Keratinocyte (primary cell): Measurements from ENCODE around the gene WDR44.

ENCODE experiments used
- EZH2 ChIP-seq: IDR thresholded peaks from one replicate; pipeline ENCODE4 v1.6.1; 2012; ENCODE audit warnings: inconsistent platforms, mild to moderate bottlenecking, low read length, moderate library complexity
- TF ChIP-seq, protein P1 (sequence below), 3 experiments: IDR thresholded peaks in 1 of 3; conservative IDR thresholded peaks in 1 of 3; optimal IDR thresholded peaks in 1 of 3; 2 replicates in 2 of 3; 3 replicates in 1 of 3; pipeline versions ENCODE3 to v1.5.1; 2011; ENCODE audit warnings: low read length in 3 of 3, mild to moderate bottlenecking in 3 of 3, moderate library complexity in 2 of 3, control low read depth in 1 of 3, inconsistent platforms in 1 of 3; ENCODE audit not compliant: insufficient read depth in 2 of 3; ENCODE audit errors: extremely low read depth in 1 of 3

DNA sequence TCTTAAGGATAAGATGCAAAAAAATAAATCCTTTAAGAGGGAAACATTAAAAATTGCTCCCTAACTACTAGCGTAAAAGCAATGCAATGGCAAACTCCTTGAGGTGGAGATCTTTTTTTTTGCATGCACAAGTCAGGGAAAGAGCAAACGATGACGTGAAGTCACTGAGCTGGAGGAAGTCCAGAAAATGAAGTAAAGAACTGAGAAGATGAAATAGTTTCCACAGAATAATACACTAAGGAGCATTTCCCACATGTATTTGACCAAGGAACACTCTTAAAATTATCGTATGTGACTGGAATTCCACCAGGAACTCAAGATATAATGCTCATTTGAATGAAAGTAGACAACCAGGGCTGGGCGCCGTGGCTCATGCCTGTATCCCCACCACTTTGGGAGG, 128.7 kb downstream of the WDR44 start:
- TF ChIP-seq, protein P1, sequence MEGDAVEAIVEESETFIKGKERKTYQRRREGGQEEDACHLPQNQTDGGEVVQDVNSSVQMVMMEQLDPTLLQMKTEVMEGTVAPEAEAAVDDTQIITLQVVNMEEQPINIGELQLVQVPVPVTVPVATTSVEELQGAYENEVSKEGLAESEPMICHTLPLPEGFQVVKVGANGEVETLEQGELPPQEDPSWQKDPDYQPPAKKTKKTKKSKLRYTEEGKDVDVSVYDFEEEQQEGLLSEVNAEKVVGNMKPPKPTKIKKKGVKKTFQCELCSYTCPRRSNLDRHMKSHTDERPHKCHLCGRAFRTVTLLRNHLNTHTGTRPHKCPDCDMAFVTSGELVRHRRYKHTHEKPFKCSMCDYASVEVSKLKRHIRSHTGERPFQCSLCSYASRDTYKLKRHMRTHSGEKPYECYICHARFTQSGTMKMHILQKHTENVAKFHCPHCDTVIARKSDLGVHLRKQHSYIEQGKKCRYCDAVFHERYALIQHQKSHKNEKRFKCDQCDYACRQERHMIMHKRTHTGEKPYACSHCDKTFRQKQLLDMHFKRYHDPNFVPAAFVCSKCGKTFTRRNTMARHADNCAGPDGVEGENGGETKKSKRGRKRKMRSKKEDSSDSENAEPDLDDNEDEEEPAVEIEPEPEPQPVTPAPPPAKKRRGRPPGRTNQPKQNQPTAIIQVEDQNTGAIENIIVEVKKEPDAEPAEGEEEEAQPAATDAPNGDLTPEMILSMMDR (optimal IDR thresholded peaks at IDR 0.05 in 1 of 3, IDR thresholded peaks at IDR 0.05 in 1 of 3, conservative IDR thresholded peaks at IDR 0.05 in 1 of 3; ENCODE audit: extremely low read depth in 1 of 3, insufficient read depth in 2 of 3, low read length in 3 of 3), result no peak
- TF ChIP-seq EZH2, result no peak
